Mucosa of descending colon (tissue), 3 donors: ENCODE results near the gene ACAP1. TPM values are rescaled to one million over a fixed set of nuclear protein-coding genes. Genes with fewer than 3 reads are reported as not detected.

Experiments
- ATAC-seq: fragments of 200-7000 bp; cut with Tn5 transposase; one replicate; pipeline ENCODE4 v1.9.1; 2020; ENCODE audit warnings: mild to moderate bottlenecking, moderate library complexity
- DNase-seq, 3 donors: peaks; one replicate each; pipeline ENCODE4 v3.0.0-alpha.2; 2020
- H3K36me3 ChIP-seq: fragments of 200-600 bp; one replicate; pipeline ENCODE4 v1.8.0; 2021; ENCODE audit warnings: low read depth, mild to moderate bottlenecking
- H3K4me1 ChIP-seq: fragments of 200-600 bp; one replicate; pipeline ENCODE4 v1.8.0; 2021; ENCODE audit warnings: low read depth, mild to moderate bottlenecking
- H3K4me3 ChIP-seq: fragments of 200-600 bp; one replicate; pipeline ENCODE4 v1.8.0; 2021; ENCODE audit warnings: mild to moderate bottlenecking
- H3K9me3 ChIP-seq: fragments of 200-600 bp; one replicate; pipeline ENCODE4 v1.8.0; 2021; ENCODE audit warnings: mild to moderate bottlenecking
- CTCF ChIP-seq: fragments of 200-600 bp; IDR thresholded peaks from one replicate; pipeline ENCODE4 v1.8.0; 2022; ENCODE audit warnings: antibody characterized with exemption, mild to moderate bottlenecking
- intact Hi-C, 2 donors: fragments of 100-400 bp; cut with DNase I in 1 of 2; cut with micrococcal nuclease in 1 of 2; formaldehyde crosslinking; loops; one replicate each; pipeline versions ENCODE4 v1.11.0 to v1.11.1; 2022; cut with DNase I, micrococcal nuclease
- total RNA-seq, 3 donors: library from RNA; stranded (reverse); fragmentation: NEBNext Ultra II Directional in 2 of 3; extraction: Animal tissue kit (Norgen Biotek cat#: 25700) in 2 of 3; gene quantifications; one replicate each; pipeline versions ENCODE4 v1.2.1 to v1.2.4, GENCODE V29; 2021 to 2023
- donor health status: DM: no; HTN: no; CAD: no; lungs with moderate emphysema.
- donor health status: DM: no; HTN: no; CAD: no.
- donor health status: DM: no; HTN: yes; CAD: no.

The ACAP1 gene
- total RNA-seq, 3 donors from 2014 or later, result 9.2 to 16.5 (median 11.2) TPM

- peaks cover 8% of the 10 kb centered on the region for H3K4me1 ChIP-seq
- no peak for TF ChIP-seq CTCF
- H3K9me3 ChIP-seq, result no peaks in the 10 kb centered on the region
- ATAC-seq (peak; percentile 96), DNase-seq (peak; percentile 90 to 93 (median 93))
- no peaks in the 10 kb centered on the region for H3K36me3 ChIP-seq
- intact Hi-C loops, result no loop called here
- peak within 1 kb of the TSS; percentile 29 for H3K4me3 ChIP-seq
Measured at GRCh38 chr17:7394452-7395191, 58.3 kb downstream of the ACAP1 start, which contains the start of gene PLSCR3. Gene PLSCR3, minus strand, starts transcription at chr17:7394525. Its CDS starts 415 bp downstream, at chr17:7394110.

DNA sequence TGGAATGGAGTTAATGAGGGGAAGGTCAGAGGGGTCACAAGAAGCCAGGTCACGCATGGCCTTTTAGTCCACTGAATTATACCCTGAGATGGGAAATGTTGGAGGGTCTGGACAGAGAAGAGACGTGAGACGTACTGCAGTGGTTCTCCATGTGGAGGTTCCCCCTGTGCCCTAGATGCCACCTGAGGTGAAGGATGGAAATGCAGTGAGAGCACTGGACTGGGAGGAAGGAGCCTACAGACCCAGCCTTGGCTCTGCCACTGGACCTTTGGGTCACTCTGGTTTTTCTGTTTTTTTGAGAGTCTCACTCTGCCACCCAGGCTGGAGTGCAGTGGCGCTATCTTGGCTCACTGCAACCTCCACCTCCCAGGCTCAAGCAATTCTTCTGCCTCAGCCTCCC, 59.8 kb downstream of the ACAP1 start:
- intact Hi-C loops, result no loop called here

GRCh38 chr17:7398612-7399011, 62.3 kb downstream of the ACAP1 start:
- intact Hi-C loops, result no loop called here
- ATAC-seq (no peak), DNase-seq (no peak)
- Histone ChIP-seq H3K9me3 (no peaks in the 10 kb centered on the region), H3K4me1 (peaks cover 15% of the 10 kb centered on the region), H3K36me3 (no peaks in the 10 kb centered on the region), H3K4me3 (no peak overlapping the region)
- TF ChIP-seq CTCF, result no peak

More for the DNA sequence above, 59.8 kb downstream of the ACAP1 start:
- Histone ChIP-seq H3K4me1 (peaks cover 8% of the 10 kb centered on the region), H3K9me3 (no peaks in the 10 kb centered on the region), H3K4me3 (no peak overlapping the region), H3K36me3 (no peaks in the 10 kb centered on the region)
- DNase-seq, result no peak
- TF ChIP-seq CTCF, result no peak
- ATAC-seq, result no peak

Other genes starting within 250 kb of the ACAP1 start
- under 1 TPM in 1 of 3 donors, not detected in 2; 0.96 TPM for gene ASGR2, start 221.7 kb upstream of the ACAP1 start, total RNA-seq
- gene ASGR1, start 157.2 kb upstream of the ACAP1 start, total RNA-seq, result 1 to 10 TPM in 2 of 3 donors, under 1 TPM in 1; 0.35 to 1.6 (median 1.2) TPM
- gene DLG4, start 116.7 kb upstream of the ACAP1 start, total RNA-seq, result 10 to 100 TPM in 1 of 3 donors, 1 to 10 TPM in 2; 4.1 to 34.5 (median 6.6) TPM
- gene ACADVL, start 116.6 kb upstream of the ACAP1 start, total RNA-seq, result 1,000 to 10,000 TPM in 1 of 3 donors, 100 to 1,000 TPM in 2; 729 to 1,007 (median 804) TPM
- gene DVL2, start 102.0 kb upstream of the ACAP1 start, total RNA-seq, result 10 to 100 TPM; 33.4 to 52.0 (median 36.0) TPM
- gene PHF23, start 97.1 kb upstream of the ACAP1 start, total RNA-seq, result 10 to 100 TPM; 36.0 to 49.8 (median 36.8) TPM
- 100 to 1,000 TPM; 424 to 499 (median 484) TPM for gene GABARAP, start 94.1 kb upstream of the ACAP1 start, total RNA-seq
- 100 to 1,000 TPM; 117 to 123 (median 117) TPM for gene CTDNEP1, start 84.8 kb upstream of the ACAP1 start, total RNA-seq
- 10 to 100 TPM; 34.9 to 45.6 (median 42.2) TPM for gene ELP5, start 84.3 kb upstream of the ACAP1 start, total RNA-seq
- gene CLDN7, start 74.1 kb upstream of the ACAP1 start, total RNA-seq, result 1,000 to 10,000 TPM in 1 of 3 donors, 100 to 1,000 TPM in 2; 586 to 1,244 (median 934) TPM
- gene SLC2A4, start 54.8 kb upstream of the ACAP1 start, total RNA-seq, result 10 to 100 TPM in 1 of 3 donors, 1 to 10 TPM in 2; 5.3 to 78.2 (median 6.1) TPM
- gene YBX2, start 41.9 kb upstream of the ACAP1 start, total RNA-seq, result 10 to 100 TPM; 17.9 to 71.4 (median 37.8) TPM
- gene EIF5A, start 28.9 kb upstream of the ACAP1 start, total RNA-seq, result 100 to 1,000 TPM; 281 to 492 (median 313) TPM
- 10 to 100 TPM; 68.1 to 89.8 (median 83.2) TPM for gene GPS2, start 21.2 kb upstream of the ACAP1 start, total RNA-seq
- 10 to 100 TPM; 39.0 to 59.1 (median 44.9) TPM for gene NEURL4, start 7.2 kb upstream of the ACAP1 start, total RNA-seq
- gene KCTD11, start 15.6 kb downstream of the ACAP1 start, total RNA-seq, result 10 to 100 TPM in 1 of 3 donors, 1 to 10 TPM in 2; 8.2 to 10.3 (median 8.5) TPM
- gene TMEM95, start 18.6 kb downstream of the ACAP1 start, total RNA-seq, result under 1 TPM in 1 of 3 donors, not detected in 2; 0.26 TPM
- gene TNK1, start 44.6 kb downstream of the ACAP1 start, total RNA-seq, result 10 to 100 TPM; 16.4 to 29.5 (median 20.7) TPM
- gene PLSCR3, start 58.0 kb downstream of the ACAP1 start, total RNA-seq, result 10 to 100 TPM in 2 of 3 donors, 1 to 10 TPM in 1; 5.5 to 21.6 (median 16.4) TPM
- 10 to 100 TPM; 51.9 to 85.1 (median 64.9) TPM for gene TMEM256, start 67.6 kb downstream of the ACAP1 start, total RNA-seq
- gene NLGN2, start 71.3 kb downstream of the ACAP1 start, total RNA-seq, result 10 to 100 TPM in 1 of 3 donors, 1 to 10 TPM in 2; 2.9 to 38.0 (median 6.7) TPM
- not detected for gene SPEM1, start 83.8 kb downstream of the ACAP1 start, total RNA-seq
- gene SPEM2, start 89.1 kb downstream of the ACAP1 start, total RNA-seq, result not detected
- gene SPEM3, start 92.3 kb downstream of the ACAP1 start, total RNA-seq, result not detected
- 10 to 100 TPM in 2 of 3 donors, 1 to 10 TPM in 1; 8.8 to 22.5 (median 16.4) TPM for gene TMEM102, start 98.9 kb downstream of the ACAP1 start, total RNA-seq
- 1 to 10 TPM; 1.4 to 3.0 (median 2.2) TPM for gene FGF11, start 103.0 kb downstream of the ACAP1 start, total RNA-seq
- 1 to 10 TPM; 6.0 to 8.3 (median 7.7) TPM for gene CHRNB1, start 108.5 kb downstream of the ACAP1 start, total RNA-seq
- 10 to 100 TPM; 16.6 to 93.9 (median 18.5) TPM for gene ZBTB4, start 143.1 kb downstream of the ACAP1 start, total RNA-seq
- not detected for gene SLC35G6, start 144.9 kb downstream of the ACAP1 start, total RNA-seq
- gene POLR2A, start 147.8 kb downstream of the ACAP1 start, total RNA-seq, result 100 to 1,000 TPM; 101 to 124 (median 118) TPM
- gene TNFSF12, start 212.5 kb downstream of the ACAP1 start, total RNA-seq, result 10 to 100 TPM; 11.6 to 69.4 (median 15.8) TPM
- gene TNFSF13, start 222.2 kb downstream of the ACAP1 start, total RNA-seq, result 10 to 100 TPM; 41.0 to 74.6 (median 73.3) TPM
- 10 to 100 TPM; 27.9 to 60.2 (median 37.7) TPM for gene SENP3, start 225.4 kb downstream of the ACAP1 start, total RNA-seq
- 10 to 100 TPM; 41.4 to 91.9 (median 50.7) TPM for gene CD68, start 243.1 kb downstream of the ACAP1 start, total RNA-seq
- gene MPDU1, start 247.3 kb downstream of the ACAP1 start, total RNA-seq, result 100 to 1,000 TPM in 1 of 3 donors, 10 to 100 TPM in 2; 55.2 to 101 (median 94.5) TPM